Superior temporal gyrus (tissue), 1 donor: Measurements from ENCODE around the gene DLG3.
"Not testable (repeated sequence)": the region's sequence is repeated elsewhere in the genome, so short reads cannot be mapped to it uniquely, and the experiment has no call there.

Experiments used
- DNase-seq: peaks from one replicate; pipeline ENCODE4 v3.0.0-alpha.2; 2016; ENCODE audit errors: extremely low spot score

DLG3 gene

GRCh38 chrX:70444326-70444945 is at the start of gene DLG3:
TSS of gene DLG3 (plus strand) at chrX:70444835. CDS start at chrX:70445202, 367 bp downstream.
- DNase-seq, result peak; percentile 64

GRCh38 chrX:70398899-70399298 is 45.7 kb upstream of the DLG3 start:
- no peak for DNase-seq

- DNase-seq, result not testable (repeated sequence)
Observed at GRCh38 chrX:70400181-70400580, 44.5 kb upstream of the DLG3 start.

GRCh38 chrX:70402721-70403120 is 41.9 kb upstream of the DLG3 start:
- DNase-seq, result no peak

- DNase-seq, result no peak
Observed at GRCh38 chrX:70405003-70405402, 39.6 kb upstream of the DLG3 start.

- no peak for DNase-seq
Observed at GRCh38 chrX:70410921-70411320, 33.7 kb upstream of the DLG3 start.

- no peak for DNase-seq
Observed at GRCh38 chrX:70411475-70411874, 33.2 kb upstream of the DLG3 start.

GRCh38 chrX:70421618-70422017 is 23.0 kb upstream of the DLG3 start:
- DNase-seq, result no peak

- no peak for DNase-seq
Observed at GRCh38 chrX:70422851-70423341, 21.7 kb upstream of the DLG3 start, which contains the start of gene GDPD2. TSS of gene GDPD2 (plus strand) at chrX:70423314. CDS start at chrX:70424985, 1,671 bp downstream.

- DNase-seq, result no peak
Observed at GRCh38 chrX:70423936-70424675, 20.5 kb upstream of the DLG3 start.

GRCh38 chrX:70424801-70425200 is 19.8 kb upstream of the DLG3 start:
- no peak for DNase-seq

- DNase-seq, result no peak
Observed at GRCh38 chrX:70426286-70427278, 18.1 kb upstream of the DLG3 start.

- no peak for DNase-seq
Observed at GRCh38 chrX:70427365-70427764, 17.3 kb upstream of the DLG3 start.

GRCh38 chrX:70429759-70430158 is 14.9 kb upstream of the DLG3 start:
- no peak for DNase-seq

GRCh38 chrX:70432936-70433847 is 11.4 kb upstream of the DLG3 start:
- DNase-seq, result no peak

- peak; percentile 55 for DNase-seq
Observed at GRCh38 chrX:70433848-70434351, 10.7 kb upstream of the DLG3 start.

GRCh38 chrX:70434352-70434866 is 10.2 kb upstream of the DLG3 start:
- peak; percentile 76 for DNase-seq

GRCh38 chrX:70434914-70435586 is 9.6 kb upstream of the DLG3 start:
- no peak for DNase-seq

- DNase-seq, result no peak
Observed at GRCh38 chrX:70436343-70436742, 8.3 kb upstream of the DLG3 start.

GRCh38 chrX:70437011-70437410 is 7.6 kb upstream of the DLG3 start:
- no peak for DNase-seq
